ENCODE measurements around the gene ACAA2.

ACAA2 gene

DNA sequence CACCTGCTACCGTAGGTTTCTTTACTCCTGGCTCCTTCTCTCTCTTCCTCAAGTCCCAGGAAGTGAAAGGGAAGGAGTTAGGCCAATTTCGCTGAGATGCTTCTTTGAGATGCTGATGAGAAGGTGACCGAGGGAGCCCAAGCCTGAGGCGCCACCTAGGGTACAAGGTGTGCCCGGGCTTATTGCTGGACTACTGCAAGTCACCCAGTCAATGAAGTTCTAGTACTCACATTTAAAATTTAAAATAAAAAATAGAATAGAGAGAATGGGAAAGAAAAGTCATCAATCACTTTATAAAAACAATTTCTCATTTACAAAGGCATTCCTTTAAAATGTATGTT, 45.3 kb downstream of the ACAA2 start:
- TF ChIP-seq GLIS3 (CRISPR knock-in tag; IDR thresholded peaks at IDR 0.05) (no peak), ESRRG (CRISPR knock-in tag; IDR thresholded peaks at IDR 0.05) (no peak), ARNTL (CRISPR knock-in tag; IDR thresholded peaks at IDR 0.05; ENCODE audit: borderline replicate concordance, low read depth) (no peak), OSR1 (CRISPR knock-in tag; IDR thresholded peaks at IDR 0.05) (no peak)
- peak; percentile 82 for ATAC-seq

DNA sequence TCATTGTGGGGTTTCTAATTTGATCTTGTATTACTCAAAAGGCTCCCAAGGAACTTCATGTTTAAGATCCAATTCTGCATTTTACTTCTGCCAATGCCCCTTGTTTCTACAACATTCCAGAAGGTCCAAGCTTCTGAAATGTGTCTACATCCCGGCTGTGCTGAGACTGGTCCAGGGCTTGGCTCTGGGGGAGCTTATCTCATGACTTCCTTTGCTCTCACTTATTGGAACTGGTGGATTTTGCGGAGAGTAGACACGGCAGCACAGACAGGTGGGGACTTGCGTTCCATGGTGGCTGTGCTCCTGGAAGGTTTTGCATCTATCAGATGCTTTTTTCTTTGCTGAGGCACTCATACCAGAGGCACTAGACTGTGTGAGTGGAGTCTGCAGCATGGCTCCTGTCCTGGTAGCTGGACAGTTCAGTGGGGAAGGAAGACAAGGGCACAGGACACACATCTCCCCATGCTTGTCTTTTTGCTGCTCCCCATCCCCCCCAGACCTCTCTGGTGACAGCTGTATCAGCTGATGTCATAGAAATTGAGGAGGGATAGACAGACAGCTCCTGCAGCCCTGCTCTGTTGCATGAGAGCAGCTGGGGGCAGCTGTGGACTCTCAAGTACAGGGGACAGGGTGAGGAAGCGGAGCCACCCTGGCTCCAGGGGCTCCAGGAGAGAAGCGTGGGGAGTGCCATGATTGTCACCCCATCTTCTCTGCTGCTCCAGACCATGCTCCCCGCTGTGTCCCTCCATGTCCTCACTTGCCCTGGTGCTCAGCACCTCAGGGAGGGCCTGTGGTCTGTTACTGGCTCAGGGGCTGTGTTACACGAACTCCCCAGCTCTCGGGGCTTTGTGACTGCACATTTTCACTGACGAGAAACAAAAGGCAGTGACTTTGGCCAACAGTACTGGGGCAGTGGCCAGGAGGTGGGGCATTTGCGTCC, 46.0 kb downstream of the ACAA2 start:
- ATAC-seq: no peak
- TF ChIP-seq, protein P1, sequence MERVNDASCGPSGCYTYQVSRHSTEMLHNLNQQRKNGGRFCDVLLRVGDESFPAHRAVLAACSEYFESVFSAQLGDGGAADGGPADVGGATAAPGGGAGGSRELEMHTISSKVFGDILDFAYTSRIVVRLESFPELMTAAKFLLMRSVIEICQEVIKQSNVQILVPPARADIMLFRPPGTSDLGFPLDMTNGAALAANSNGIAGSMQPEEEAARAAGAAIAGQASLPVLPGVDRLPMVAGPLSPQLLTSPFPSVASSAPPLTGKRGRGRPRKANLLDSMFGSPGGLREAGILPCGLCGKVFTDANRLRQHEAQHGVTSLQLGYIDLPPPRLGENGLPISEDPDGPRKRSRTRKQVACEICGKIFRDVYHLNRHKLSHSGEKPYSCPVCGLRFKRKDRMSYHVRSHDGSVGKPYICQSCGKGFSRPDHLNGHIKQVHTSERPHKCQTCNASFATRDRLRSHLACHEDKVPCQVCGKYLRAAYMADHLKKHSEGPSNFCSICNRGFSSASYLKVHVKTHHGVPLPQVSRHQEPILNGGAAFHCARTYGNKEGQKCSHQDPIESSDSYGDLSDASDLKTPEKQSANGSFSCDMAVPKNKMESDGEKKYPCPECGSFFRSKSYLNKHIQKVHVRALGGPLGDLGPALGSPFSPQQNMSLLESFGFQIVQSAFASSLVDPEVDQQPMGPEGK (CRISPR knock-in tag; IDR thresholded peaks at IDR 0.05; ENCODE audit: borderline replicate concordance): no peak
- no peak for TF ChIP-seq TCF4 (CRISPR knock-in tag; IDR thresholded peaks at IDR 0.05; ENCODE audit: borderline replicate concordance)
- no peak for TF ChIP-seq ZNF70 (CRISPR knock-in tag; IDR thresholded peaks at IDR 0.05)
- no peak for TF ChIP-seq ZFP3 (CRISPR knock-in tag; IDR thresholded peaks at IDR 0.05)
- TF ChIP-seq ISL1 (CRISPR knock-in tag; IDR thresholded peaks at IDR 0.05): no peak
- no peak for TF ChIP-seq TOX (CRISPR knock-in tag; IDR thresholded peaks at IDR 0.05; ENCODE audit: borderline replicate concordance)
- TF ChIP-seq GLIS3 (CRISPR knock-in tag; IDR thresholded peaks at IDR 0.05): no peak
- no peak for TF ChIP-seq SNAI2 (CRISPR knock-in tag; IDR thresholded peaks at IDR 0.05)
- TF ChIP-seq ARNTL (CRISPR knock-in tag; IDR thresholded peaks at IDR 0.05; ENCODE audit: borderline replicate concordance, low read depth): no peak
- no peak for TF ChIP-seq PPARA (CRISPR knock-in tag; IDR thresholded peaks at IDR 0.05; ENCODE audit: borderline replicate concordance)
- no peak for TF ChIP-seq ESRRG (CRISPR knock-in tag; IDR thresholded peaks at IDR 0.05)
- TF ChIP-seq, protein P2, sequence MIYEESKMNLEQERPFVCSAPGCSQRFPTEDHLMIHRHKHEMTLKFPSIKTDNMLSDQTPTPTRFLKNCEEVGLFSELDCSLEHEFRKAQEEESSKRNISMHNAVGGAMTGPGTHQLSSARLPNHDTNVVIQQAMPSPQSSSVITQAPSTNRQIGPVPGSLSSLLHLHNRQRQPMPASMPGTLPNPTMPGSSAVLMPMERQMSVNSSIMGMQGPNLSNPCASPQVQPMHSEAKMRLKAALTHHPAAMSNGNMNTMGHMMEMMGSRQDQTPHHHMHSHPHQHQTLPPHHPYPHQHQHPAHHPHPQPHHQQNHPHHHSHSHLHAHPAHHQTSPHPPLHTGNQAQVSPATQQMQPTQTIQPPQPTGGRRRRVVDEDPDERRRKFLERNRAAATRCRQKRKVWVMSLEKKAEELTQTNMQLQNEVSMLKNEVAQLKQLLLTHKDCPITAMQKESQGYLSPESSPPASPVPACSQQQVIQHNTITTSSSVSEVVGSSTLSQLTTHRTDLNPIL (CRISPR knock-in tag; IDR thresholded peaks at IDR 0.05; ENCODE audit: low read depth): no peak
- TF ChIP-seq, protein P3, sequence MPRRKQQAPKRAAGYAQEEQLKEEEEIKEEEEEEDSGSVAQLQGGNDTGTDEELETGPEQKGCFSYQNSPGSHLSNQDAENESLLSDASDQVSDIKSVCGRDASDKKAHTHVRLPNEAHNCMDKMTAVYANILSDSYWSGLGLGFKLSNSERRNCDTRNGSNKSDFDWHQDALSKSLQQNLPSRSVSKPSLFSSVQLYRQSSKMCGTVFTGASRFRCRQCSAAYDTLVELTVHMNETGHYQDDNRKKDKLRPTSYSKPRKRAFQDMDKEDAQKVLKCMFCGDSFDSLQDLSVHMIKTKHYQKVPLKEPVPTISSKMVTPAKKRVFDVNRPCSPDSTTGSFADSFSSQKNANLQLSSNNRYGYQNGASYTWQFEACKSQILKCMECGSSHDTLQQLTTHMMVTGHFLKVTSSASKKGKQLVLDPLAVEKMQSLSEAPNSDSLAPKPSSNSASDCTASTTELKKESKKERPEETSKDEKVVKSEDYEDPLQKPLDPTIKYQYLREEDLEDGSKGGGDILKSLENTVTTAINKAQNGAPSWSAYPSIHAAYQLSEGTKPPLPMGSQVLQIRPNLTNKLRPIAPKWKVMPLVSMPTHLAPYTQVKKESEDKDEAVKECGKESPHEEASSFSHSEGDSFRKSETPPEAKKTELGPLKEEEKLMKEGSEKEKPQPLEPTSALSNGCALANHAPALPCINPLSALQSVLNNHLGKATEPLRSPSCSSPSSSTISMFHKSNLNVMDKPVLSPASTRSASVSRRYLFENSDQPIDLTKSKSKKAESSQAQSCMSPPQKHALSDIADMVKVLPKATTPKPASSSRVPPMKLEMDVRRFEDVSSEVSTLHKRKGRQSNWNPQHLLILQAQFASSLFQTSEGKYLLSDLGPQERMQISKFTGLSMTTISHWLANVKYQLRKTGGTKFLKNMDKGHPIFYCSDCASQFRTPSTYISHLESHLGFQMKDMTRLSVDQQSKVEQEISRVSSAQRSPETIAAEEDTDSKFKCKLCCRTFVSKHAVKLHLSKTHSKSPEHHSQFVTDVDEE (CRISPR knock-in tag; IDR thresholded peaks at IDR 0.05): no peak
- TF ChIP-seq CSDC2 (CRISPR knock-in tag; IDR thresholded peaks at IDR 0.05): no peak
- TF ChIP-seq OSR1 (CRISPR knock-in tag; IDR thresholded peaks at IDR 0.05): no peak
- TF ChIP-seq ZNF565 (CRISPR knock-in tag; conservative IDR thresholded peaks at IDR 0.05; ENCODE audit: low read depth): no peak
- TF ChIP-seq, protein P4, sequence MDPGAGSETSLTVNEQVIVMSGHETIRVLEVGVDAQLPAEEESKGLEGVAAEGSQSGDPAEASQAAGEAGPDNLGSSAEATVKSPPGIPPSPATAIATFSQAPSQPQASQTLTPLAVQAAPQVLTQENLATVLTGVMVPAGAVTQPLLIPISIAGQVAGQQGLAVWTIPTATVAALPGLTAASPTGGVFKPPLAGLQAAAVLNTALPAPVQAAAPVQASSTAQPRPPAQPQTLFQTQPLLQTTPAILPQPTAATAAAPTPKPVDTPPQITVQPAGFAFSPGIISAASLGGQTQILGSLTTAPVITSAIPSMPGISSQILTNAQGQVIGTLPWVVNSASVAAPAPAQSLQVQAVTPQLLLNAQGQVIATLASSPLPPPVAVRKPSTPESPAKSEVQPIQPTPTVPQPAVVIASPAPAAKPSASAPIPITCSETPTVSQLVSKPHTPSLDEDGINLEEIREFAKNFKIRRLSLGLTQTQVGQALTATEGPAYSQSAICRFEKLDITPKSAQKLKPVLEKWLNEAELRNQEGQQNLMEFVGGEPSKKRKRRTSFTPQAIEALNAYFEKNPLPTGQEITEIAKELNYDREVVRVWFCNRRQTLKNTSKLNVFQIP (CRISPR knock-in tag; IDR thresholded peaks at IDR 0.05; ENCODE audit: borderline replicate concordance, low read depth): no peak
- TF ChIP-seq ZC3H10 (CRISPR knock-in tag; IDR thresholded peaks at IDR 0.05): no peak

DNA sequence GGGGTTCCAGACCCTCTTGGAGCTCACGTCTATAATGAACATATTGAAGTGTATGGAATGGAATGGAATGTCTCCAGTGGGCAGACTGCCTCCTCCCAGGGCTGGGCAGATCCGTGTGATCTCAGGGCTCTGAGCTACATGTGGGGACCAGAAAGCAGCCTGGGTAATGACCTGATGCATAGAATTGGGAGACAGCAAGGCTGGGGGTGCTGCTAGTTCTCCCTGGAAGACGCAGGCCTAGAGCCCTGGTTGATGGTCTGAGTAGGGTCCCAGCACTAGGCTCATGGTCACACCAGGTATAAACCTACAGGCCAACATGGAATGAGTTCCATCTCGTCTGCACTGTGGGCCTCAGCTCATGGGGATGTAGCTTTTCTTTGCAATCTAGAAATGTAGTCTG, 46.7 kb downstream of the ACAA2 start:
- TF ChIP-seq, protein P3 (CRISPR knock-in tag; IDR thresholded peaks at IDR 0.05): no peak
- TF ChIP-seq ISL1 (CRISPR knock-in tag; IDR thresholded peaks at IDR 0.05) (no peak), ZFP30 (CRISPR knock-in tag; IDR thresholded peaks at IDR 0.05) (no peak)

More for the DNA sequence above, 46.7 kb downstream of the ACAA2 start:
- ATAC-seq: no peak
